Skeletal muscle cell (primary cell): ENCODE results near the gene TMEM204.

ENCODE experiments used
- DNase-seq: peaks from one replicate; pipeline ENCODE4 v3.0.0-alpha.2; 2010; ENCODE audit warnings: low read depth
- H3K4me3 ChIP-seq: 2 replicates; pipeline ENCODE4 v1.5.1; 2011; ENCODE audit warnings: low read depth, mild to moderate bottlenecking, control low read depth, low read length, moderate library complexity

The TMEM204 gene

GRCh38 chr16:1533443-1533951 lies at the start of gene TMEM204:
Gene TMEM204, plus strand, starts transcription at chr16:1533666. Its CDS starts 610 bp downstream, at chr16:1534276.
- H3K4me3 ChIP-seq: peak within 1 kb of the TSS; percentile 53

GRCh38 chr16:1485847-1486496 lies 47.5 kb upstream of the TMEM204 start:
- H3K4me3 ChIP-seq: no peak overlapping the region
- no peak for DNase-seq

More at GRCh38 chr16:1533443-1533951, at the start of gene TMEM204:
- peak; percentile 41 for DNase-seq

- no peak overlapping the region for H3K4me3 ChIP-seq
- no peak for DNase-seq
These were observed 46.7 kb upstream of the TMEM204 start for GRCh38 chr16:1486551-1487390.

GRCh38 chr16:1487395-1488053 lies 45.9 kb upstream of the TMEM204 start:
- H3K4me3 ChIP-seq: no peak overlapping the region
- DNase-seq: no peak

GRCh38 chr16:1488054-1488601 lies 45.3 kb upstream of the TMEM204 start:
- H3K4me3 ChIP-seq: no peak overlapping the region
- DNase-seq: no peak

GRCh38 chr16:1488619-1489018 lies 44.8 kb upstream of the TMEM204 start, which contains the start of gene PTX4:
Gene PTX4, minus strand, starts transcription at chr16:1488944. Its CDS starts 35 bp downstream, at chr16:1488909.
- no peak within 1 kb of the TSS for H3K4me3 ChIP-seq
- DNase-seq: no peak

- H3K4me3 ChIP-seq: no peak overlapping the region
These were observed 44.4 kb upstream of the TMEM204 start for GRCh38 chr16:1489077-1489476.

GRCh38 chr16:1491327-1491726 lies 42.1 kb upstream of the TMEM204 start:
- no peak overlapping the region for H3K4me3 ChIP-seq
- DNase-seq: no peak

More at GRCh38 chr16:1489077-1489476, 44.4 kb upstream of the TMEM204 start:
- DNase-seq: no peak

GRCh38 chr16:1492082-1492922 lies 41.2 kb upstream of the TMEM204 start:
- peak overlapping the region; percentile 84 for H3K4me3 ChIP-seq

GRCh38 chr16:1492923-1493745 lies 40.3 kb upstream of the TMEM204 start, which contains the start of gene TELO2:
Gene TELO2, plus strand, starts transcription at chr16:1493360. Its CDS starts 922 bp downstream, at chr16:1494282.
- peak within 1 kb of the TSS; percentile 84 for H3K4me3 ChIP-seq
- peak; percentile 18 for DNase-seq

More at GRCh38 chr16:1492082-1492922, 41.2 kb upstream of the TMEM204 start:
- DNase-seq: no peak

- H3K4me3 ChIP-seq: peak overlapping the region; percentile 84
- no peak for DNase-seq
These were observed 39.7 kb upstream of the TMEM204 start for GRCh38 chr16:1493746-1494094.

- peak overlapping the region; percentile 84 for H3K4me3 ChIP-seq
- peak; percentile 36 for DNase-seq
These were observed 39.3 kb upstream of the TMEM204 start for GRCh38 chr16:1494129-1494640.

GRCh38 chr16:1494711-1495110 lies 38.8 kb upstream of the TMEM204 start:
- DNase-seq: no peak
- H3K4me3 ChIP-seq: no peak overlapping the region

- H3K4me3 ChIP-seq: no peak overlapping the region
- no peak for DNase-seq
These were observed 38.1 kb upstream of the TMEM204 start for GRCh38 chr16:1495211-1495888.

GRCh38 chr16:1495889-1496262 lies 37.6 kb upstream of the TMEM204 start:
- no peak for DNase-seq
- H3K4me3 ChIP-seq: no peak overlapping the region

GRCh38 chr16:1496464-1496863 lies 37.0 kb upstream of the TMEM204 start:
- no peak for DNase-seq
- H3K4me3 ChIP-seq: no peak overlapping the region

GRCh38 chr16:1497014-1497598 lies 36.4 kb upstream of the TMEM204 start:
- no peak for DNase-seq
- no peak overlapping the region for H3K4me3 ChIP-seq
